G401 (cell line): Measurements from ENCODE around the gene TRMT6. TPM values are rescaled to one million over a fixed set of nuclear protein-coding genes. Genes with fewer than 3 reads are reported as not detected.

Source experiments
- DNase-seq: peaks from one replicate; pipeline ENCODE4 v3.0.0-alpha.2; 2015; ENCODE audit warnings: low spot score
- in situ Hi-C: cut with HindIII; loops from 2 replicates; pipeline ENCODE4 v1.10.0; 2016; ENCODE audit warnings: low sequenced_read_pairs, mixed read lengths
- total RNA-seq: library from RNA; depleted of rRNA; stranded (reverse); fragments of >200 nt; shearing (Covaris generic); gene quantifications from 2 replicates; pipeline ENCODE4 v1.2.3, GENCODE V29; 2014; rRNA removed

Gene TRMT6
- total RNA-seq, 1 experiment from 2014 or later, result 15.9 TPM

DNA sequence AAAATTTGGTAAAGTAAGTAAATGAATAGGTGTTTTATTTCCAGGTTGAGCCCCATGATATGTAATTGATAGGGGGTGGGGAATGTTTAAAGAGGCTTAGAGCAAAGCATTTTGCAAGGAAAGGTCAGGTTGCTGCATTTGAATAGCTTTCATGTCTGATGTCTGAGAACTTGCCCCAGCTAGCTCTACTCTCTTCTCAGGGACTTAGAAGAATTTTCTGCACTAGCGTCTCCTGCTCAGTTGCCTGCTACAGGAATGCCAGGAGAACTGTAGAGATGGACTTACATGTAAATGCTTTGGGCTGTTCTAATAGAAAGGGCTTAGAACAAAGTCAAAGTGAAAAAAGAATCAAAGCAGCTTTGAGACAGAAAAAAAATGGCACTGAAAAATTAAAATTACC is 35.5 kb downstream of the TRMT6 start:
- in situ Hi-C loops, result no loop called here
- peak; percentile 63 for DNase-seq

- in situ Hi-C loops, result no loop called here
Observed at GRCh38 chr20:5913166-5913565, 37.2 kb downstream of the TRMT6 start.

DNA sequence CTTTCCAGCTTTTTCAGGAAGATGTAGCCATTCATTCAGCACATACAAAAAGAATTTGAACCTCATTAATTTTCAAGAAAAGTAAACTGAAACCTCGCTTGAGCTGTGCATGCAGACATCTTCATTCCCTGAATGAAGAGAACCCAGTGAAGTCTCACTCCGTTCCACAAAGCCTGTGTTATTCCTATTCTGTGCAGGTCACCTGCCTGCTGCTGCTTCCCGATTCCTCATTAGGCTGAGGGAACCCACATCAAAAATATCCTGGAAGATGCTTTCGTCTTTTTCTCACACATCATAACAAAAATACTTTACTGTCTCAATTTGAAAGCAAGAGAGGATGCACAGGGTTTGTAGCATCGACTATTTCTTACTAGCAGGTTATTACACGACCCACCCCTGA is 40.1 kb downstream of the TRMT6 start:
- in situ Hi-C loops, result no loop called here
- DNase-seq, result peak; percentile 76

More at GRCh38 chr20:5913166-5913565, 37.2 kb downstream of the TRMT6 start:
- peak; percentile 33 for DNase-seq

GRCh38 chr20:5908981-5909380 is 41.4 kb downstream of the TRMT6 start:
- DNase-seq, result no peak
- in situ Hi-C loops, result no loop called here

- no peak for DNase-seq
- in situ Hi-C loops, result no loop called here
Observed at GRCh38 chr20:5900908-5901307, 49.4 kb downstream of the TRMT6 start.

DNA sequence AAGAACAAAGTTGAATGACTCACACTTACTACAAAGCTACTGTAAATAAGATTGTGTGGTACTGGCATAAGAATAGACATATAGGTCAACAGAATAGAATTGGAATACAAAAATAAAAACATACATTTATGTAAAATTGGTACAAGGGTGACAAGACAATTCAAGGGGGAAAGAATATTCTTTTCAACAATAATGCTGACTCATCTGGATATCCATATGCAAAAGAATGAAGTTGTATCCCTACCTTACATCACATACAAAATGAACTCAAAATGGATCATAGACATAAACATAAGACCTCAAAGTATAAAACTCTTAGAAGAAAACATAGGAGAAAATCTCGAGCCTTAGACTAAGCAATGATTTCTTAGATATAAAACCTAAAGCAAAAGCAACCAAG is 50.9 kb downstream of the TRMT6 start:
- in situ Hi-C loops, result no loop called here
- DNase-seq, result no peak

DNA sequence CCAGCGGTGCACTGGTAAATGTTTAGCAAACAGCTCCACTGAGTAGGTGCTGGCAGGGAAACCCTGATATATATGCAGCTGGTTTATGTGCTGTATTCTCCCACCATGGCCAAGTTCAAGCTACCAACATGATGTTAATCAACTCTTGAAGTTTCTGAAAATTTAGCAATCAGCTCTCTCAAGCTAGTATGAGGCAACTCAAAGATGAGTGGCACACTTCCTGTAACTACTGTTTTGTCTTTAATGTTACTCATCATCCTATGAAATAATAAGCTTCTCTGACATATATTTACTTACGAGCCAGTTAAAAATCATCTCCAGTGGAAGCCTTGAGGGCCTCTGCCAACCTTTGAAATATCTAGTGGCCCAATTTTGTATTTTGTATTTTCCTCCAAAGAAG is 54.7 kb downstream of the TRMT6 start:
- in situ Hi-C loops, result no loop called here
- no peak for DNase-seq

- DNase-seq, result no peak
- in situ Hi-C loops, result no loop called here
Observed at GRCh38 chr20:5893621-5894020, 56.7 kb downstream of the TRMT6 start.

- no peak for DNase-seq
- in situ Hi-C loops, result no loop called here
Observed at GRCh38 chr20:5893052-5893451, 57.3 kb downstream of the TRMT6 start.

DNA sequence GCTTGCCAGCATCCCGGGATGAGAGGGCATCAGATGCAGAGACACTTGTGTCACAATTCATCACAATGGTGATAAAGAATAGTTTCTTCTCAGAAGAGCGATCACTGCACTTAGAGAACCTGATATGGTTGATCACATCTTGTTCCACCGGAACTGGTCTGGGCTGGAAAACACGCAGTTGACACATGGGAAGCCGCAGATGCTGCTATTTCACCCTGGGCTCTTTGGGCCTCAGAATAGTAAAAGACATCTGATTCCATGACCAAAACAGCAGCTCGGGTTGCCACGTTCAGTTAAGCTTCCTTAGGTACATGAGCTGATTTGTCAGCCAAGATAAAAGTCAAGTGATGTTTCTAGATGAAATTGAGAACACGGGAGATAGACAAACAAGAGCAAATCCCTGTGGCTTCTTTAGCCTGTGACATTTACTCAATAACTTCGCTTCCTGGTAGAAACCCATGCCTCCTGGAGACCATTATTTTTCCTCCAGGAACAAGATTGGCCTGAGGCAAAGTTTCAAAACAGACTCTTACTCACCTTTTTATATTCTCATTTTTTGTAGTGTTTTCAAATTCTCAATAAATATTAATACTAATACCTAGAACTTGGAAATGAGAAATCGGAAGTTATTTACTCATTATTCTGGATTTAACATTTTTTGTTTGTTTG is 59.4 kb downstream of the TRMT6 start:
- DNase-seq, result no peak
- in situ Hi-C loops, result no loop called here

DNA sequence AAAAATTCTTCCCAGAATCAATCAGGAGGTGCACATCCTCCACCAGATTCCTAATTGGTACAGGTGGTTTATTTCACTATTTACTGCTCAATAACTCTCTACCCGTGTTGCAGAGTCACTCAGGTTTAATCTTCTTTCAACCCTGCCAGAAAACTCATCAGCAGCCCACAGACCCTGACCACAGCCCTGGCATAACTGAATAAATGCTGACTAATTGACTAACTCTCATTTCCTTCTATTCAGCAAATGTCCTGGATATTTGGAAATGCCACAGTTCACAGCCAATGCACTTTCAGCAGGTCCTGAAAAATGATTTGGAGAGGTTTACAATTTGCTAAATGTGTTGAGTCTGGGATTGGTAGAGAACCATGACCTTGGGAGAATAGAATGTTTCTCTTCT is 62.3 kb downstream of the TRMT6 start:
- DNase-seq, result no peak
- in situ Hi-C loops, result no loop called here

- in situ Hi-C loops, result no loop called here
- no peak for DNase-seq
Observed at GRCh38 chr20:5887386-5887785, 62.9 kb downstream of the TRMT6 start.

Other genes starting within 250 kb of the TRMT6 start
- gene SHLD1, start 200.1 kb downstream of the TRMT6 start, total RNA-seq, result 1.4 and 3.2 TPM in 2 replicates
- 0.06 and 1.5 TPM in 2 replicates for gene CHGB, start 39.0 kb downstream of the TRMT6 start, total RNA-seq
- 12.2 and 27.0 TPM in 2 replicates for gene MCM8, start 119 bp upstream of the TRMT6 start, total RNA-seq
- gene CRLS1, start 55.6 kb upstream of the TRMT6 start, total RNA-seq, result 50.6 and 74.0 TPM in 2 replicates
- gene LRRN4, start 103.5 kb upstream of the TRMT6 start, total RNA-seq, result not detected in 2 replicates
- not detected in 2 replicates for gene FERMT1, start 172.5 kb upstream of the TRMT6 start, total RNA-seq